Right lobe of liver (tissue), 4 donors: Measurements from ENCODE around the gene EXOSC7.

ENCODE experiments used
- POLR2A ChIP-seq: fragments of 450-650 bp; IDR thresholded peaks from one replicate; pipeline ENCODE4 v1.6.1; 2017; ENCODE audit warnings: antibody characterized with exemption, mild to moderate bottlenecking
- TF ChIP-seq, protein P1 (sequence below), 4 donors: fragments of 200-600 bp in 3 of 4; fragments of 450-650 bp in 1 of 4; IDR thresholded peaks; one replicate each; pipeline versions ENCODE4 v1.5.1 to v1.8.0; 2016 to 2022; ENCODE audit warnings: antibody characterized with exemption in 4 of 4, mild to moderate bottlenecking in 2 of 4
- donor health status: DM: no; HTN: no; CAD: no.
- donor health status: DM: no; HTN: no; CAD: no.
- donor health status: DM: no; HTN: yes; CAD: no.

DNA sequence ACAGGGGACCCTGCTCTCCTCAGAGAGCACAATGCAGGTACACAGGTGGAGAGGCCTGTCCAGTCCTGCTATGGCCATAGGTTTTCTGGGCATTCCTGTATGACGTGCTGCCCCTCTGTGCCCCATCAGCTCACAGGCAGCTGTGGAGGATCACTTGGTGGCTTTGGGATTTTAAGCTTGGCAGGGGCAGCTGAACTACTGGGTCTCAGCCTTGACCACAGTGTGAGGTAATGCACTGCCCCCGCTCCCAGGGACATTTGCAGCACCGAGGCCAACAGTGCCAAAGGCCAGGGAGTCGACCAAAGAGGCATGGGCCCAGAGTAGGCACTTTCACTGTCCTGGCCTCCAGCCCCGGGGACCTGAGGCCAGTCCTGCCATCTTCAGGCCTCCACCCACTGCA is 46.3 kb upstream of the EXOSC7 start:
- TF ChIP-seq, protein P1, sequence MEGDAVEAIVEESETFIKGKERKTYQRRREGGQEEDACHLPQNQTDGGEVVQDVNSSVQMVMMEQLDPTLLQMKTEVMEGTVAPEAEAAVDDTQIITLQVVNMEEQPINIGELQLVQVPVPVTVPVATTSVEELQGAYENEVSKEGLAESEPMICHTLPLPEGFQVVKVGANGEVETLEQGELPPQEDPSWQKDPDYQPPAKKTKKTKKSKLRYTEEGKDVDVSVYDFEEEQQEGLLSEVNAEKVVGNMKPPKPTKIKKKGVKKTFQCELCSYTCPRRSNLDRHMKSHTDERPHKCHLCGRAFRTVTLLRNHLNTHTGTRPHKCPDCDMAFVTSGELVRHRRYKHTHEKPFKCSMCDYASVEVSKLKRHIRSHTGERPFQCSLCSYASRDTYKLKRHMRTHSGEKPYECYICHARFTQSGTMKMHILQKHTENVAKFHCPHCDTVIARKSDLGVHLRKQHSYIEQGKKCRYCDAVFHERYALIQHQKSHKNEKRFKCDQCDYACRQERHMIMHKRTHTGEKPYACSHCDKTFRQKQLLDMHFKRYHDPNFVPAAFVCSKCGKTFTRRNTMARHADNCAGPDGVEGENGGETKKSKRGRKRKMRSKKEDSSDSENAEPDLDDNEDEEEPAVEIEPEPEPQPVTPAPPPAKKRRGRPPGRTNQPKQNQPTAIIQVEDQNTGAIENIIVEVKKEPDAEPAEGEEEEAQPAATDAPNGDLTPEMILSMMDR (IDR thresholded peaks at IDR 0.05), result no peak
- TF ChIP-seq POLR2A, result no peak
